ENCODE results near the gene TFCP2.

DNA sequence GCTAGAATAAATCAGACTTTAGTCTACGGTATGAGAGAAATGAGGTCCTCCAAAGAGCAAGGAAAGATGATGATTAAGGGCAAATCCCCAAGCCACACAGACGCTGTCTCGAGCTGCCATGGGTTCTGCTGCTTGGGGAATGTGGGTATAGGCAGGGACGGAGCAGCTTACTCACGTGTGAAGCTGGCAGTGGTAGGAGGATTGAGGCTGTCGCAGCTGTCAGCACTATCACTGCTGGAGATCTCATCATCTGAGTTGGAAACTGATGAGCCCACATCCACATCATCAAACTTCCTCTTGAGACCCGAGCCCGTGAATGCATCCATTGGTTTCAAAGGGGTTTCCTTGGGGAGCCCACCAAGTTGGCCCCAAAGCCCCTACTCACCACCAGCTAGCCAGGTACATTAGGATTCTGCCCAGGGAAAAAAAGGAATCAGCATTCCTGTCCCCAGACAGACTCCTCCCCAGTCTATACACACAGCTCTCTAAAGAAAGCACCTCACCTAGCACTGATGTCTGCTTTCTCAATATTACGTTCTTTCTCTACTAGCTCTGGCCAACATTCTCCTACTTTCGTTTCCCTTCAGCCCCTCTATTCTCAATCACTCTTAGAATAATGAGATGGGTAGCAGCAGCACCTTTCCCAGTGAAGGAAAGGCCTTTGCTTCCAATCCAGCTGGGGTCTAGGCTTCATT lies 96.6 kb downstream of the TFCP2 start:
- TF ChIP-seq, protein P1, sequence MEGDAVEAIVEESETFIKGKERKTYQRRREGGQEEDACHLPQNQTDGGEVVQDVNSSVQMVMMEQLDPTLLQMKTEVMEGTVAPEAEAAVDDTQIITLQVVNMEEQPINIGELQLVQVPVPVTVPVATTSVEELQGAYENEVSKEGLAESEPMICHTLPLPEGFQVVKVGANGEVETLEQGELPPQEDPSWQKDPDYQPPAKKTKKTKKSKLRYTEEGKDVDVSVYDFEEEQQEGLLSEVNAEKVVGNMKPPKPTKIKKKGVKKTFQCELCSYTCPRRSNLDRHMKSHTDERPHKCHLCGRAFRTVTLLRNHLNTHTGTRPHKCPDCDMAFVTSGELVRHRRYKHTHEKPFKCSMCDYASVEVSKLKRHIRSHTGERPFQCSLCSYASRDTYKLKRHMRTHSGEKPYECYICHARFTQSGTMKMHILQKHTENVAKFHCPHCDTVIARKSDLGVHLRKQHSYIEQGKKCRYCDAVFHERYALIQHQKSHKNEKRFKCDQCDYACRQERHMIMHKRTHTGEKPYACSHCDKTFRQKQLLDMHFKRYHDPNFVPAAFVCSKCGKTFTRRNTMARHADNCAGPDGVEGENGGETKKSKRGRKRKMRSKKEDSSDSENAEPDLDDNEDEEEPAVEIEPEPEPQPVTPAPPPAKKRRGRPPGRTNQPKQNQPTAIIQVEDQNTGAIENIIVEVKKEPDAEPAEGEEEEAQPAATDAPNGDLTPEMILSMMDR (IDR thresholded peaks at IDR 0.05): no peak
- TF ChIP-seq POLR2A (IDR thresholded peaks at IDR 0.05): no peak

Data from right lobe of liver (tissue), 4 donors.